Jurkat, Clone E6-1 (cell line): Measurements from ENCODE around the gene HGS.
A peak's percentile ranks its signal among the peaks of the same experiment; 100 is the strongest.
"Not testable (repeated sequence)": the region's sequence is repeated elsewhere in the genome, so short reads cannot be mapped to it uniquely, and the experiment has no call there.

ENCODE experiments used
- DNase-seq: peaks from one replicate; pipeline ENCODE4 v3.0.0-alpha.2; 2011; ENCODE audit warnings: low read depth, low spot score
- H3K4me3 ChIP-seq: 2 replicates; pipeline ENCODE4 v1.5.1; 2011; ENCODE audit warnings: mild to moderate bottlenecking, low read length, control low read depth, moderate library complexity

HGS gene

GRCh38 chr17:81655378-81656117, 28.3 kb upstream of the HGS start:
- no peak for DNase-seq
- H3K4me3 ChIP-seq: no peak overlapping the region

GRCh38 chr17:81656118-81656743, 27.6 kb upstream of the HGS start, which contains the start of gene PDE6G:
PDE6G (minus strand) TSS chr17:81656542; CDS start chr17:81653305, 3,237 bp downstream.
- no peak within 1 kb of the TSS for H3K4me3 ChIP-seq
- DNase-seq: no peak

GRCh38 chr17:81656835-81657234, 27.0 kb upstream of the HGS start:
- DNase-seq: no peak
- no peak overlapping the region for H3K4me3 ChIP-seq

GRCh38 chr17:81659038-81659437, 24.8 kb upstream of the HGS start:
- H3K4me3 ChIP-seq: no peak overlapping the region
- DNase-seq: no peak

- no peak for DNase-seq
- no peak overlapping the region for H3K4me3 ChIP-seq
Observed at GRCh38 chr17:81660441-81660840, 23.4 kb upstream of the HGS start.

GRCh38 chr17:81662002-81662401, 21.8 kb upstream of the HGS start:
- H3K4me3 ChIP-seq: no peak overlapping the region
- DNase-seq: no peak

GRCh38 chr17:81664051-81664470, 19.8 kb upstream of the HGS start:
- H3K4me3 ChIP-seq: no peak overlapping the region
- no peak for DNase-seq

GRCh38 chr17:81665205-81666091, 18.4 kb upstream of the HGS start:
- DNase-seq: peak; percentile 36
- H3K4me3 ChIP-seq: peak overlapping the region; percentile 97

GRCh38 chr17:81666092-81666341, 17.8 kb upstream of the HGS start:
- H3K4me3 ChIP-seq: peak overlapping the region; percentile 97
- DNase-seq: no peak

GRCh38 chr17:81666342-81667191, 17.2 kb upstream of the HGS start, which contains the start of the genes CCDC137 and OXLD1:
CCDC137 (plus strand) TSS chr17:81666737; CDS start chr17:81666767, 30 bp downstream.
OXLD1 (minus strand) TSS chr17:81666605; CDS start chr17:81666577, 28 bp downstream.
- peak; percentile 91 for DNase-seq

GRCh38 chr17:81667754-81668153, 16.1 kb upstream of the HGS start:
- DNase-seq: no peak
- peak overlapping the region; percentile 28 for H3K4me3 ChIP-seq

More at GRCh38 chr17:81666342-81667191, 17.2 kb upstream of the HGS start, which contains the start of the genes CCDC137 and OXLD1:
- H3K4me3 ChIP-seq: peak within 1 kb of the TSS; percentile 97

GRCh38 chr17:81672504-81672903, 11.3 kb upstream of the HGS start:
- no peak for DNase-seq
- no peak overlapping the region for H3K4me3 ChIP-seq

- H3K4me3 ChIP-seq: no peak overlapping the region
- no peak for DNase-seq
Observed at GRCh38 chr17:81672954-81673353, 10.9 kb upstream of the HGS start.

GRCh38 chr17:81673561-81674258, 10.1 kb upstream of the HGS start:
- no peak for DNase-seq
- no peak overlapping the region for H3K4me3 ChIP-seq

- DNase-seq, H3K4me3 ChIP-seq: not testable (repeated sequence)
Observed at GRCh38 chr17:81675515-81676221, 8.1 kb upstream of the HGS start.

GRCh38 chr17:81676906-81677305, 6.9 kb upstream of the HGS start:
- H3K4me3 ChIP-seq: no peak overlapping the region
- no peak for DNase-seq

- no peak overlapping the region for H3K4me3 ChIP-seq
- no peak for DNase-seq
Observed at GRCh38 chr17:81680150-81680549, 3.7 kb upstream of the HGS start.

- H3K4me3 ChIP-seq: peak overlapping the region; percentile 9; the same call in 1 of the 2 replicates
- DNase-seq: no peak
Observed at GRCh38 chr17:81681672-81682071, 2.1 kb upstream of the HGS start.
